Sigmoid colon (tissue), 7 donors: Measurements from ENCODE around the gene MBP. TPM values are rescaled to one million over a fixed set of nuclear protein-coding genes. Genes with fewer than 3 reads are reported as not detected.

Source experiments
- DNase-seq: peaks from one replicate; pipeline ENCODE4 v3.0.0-alpha.2; 2019
- H3K27ac ChIP-seq, 4 donors: fragments of 200-600 bp; sonication (generic); one replicate each; pipeline ENCODE4 v1.5.1; 2016 to 2019; ENCODE audit warnings: mild to moderate bottlenecking in 1 of 4
- H3K27me3 ChIP-seq, 3 donors: fragments of 200-600 bp; sonication (generic); one replicate each; pipeline ENCODE4 v1.5.1; 2019; ENCODE audit warnings: mild to moderate bottlenecking in 1 of 3
- H3K36me3 ChIP-seq, 4 donors: fragments of 200-600 bp; sonication (generic); one replicate each; pipeline ENCODE4 v1.5.1; 2016 to 2019
- H3K4me1 ChIP-seq, 4 donors: fragments of 200-600 bp; sonication (generic); one replicate each; pipeline ENCODE4 v1.5.1; 2017 to 2019
- H3K4me3 ChIP-seq, 4 donors: fragments of 200-600 bp; sonication (generic); one replicate each; pipeline ENCODE4 v1.5.1; 2017 to 2019; ENCODE audit warnings: mild to moderate bottlenecking in 2 of 4, moderate library complexity in 1 of 4
- H3K9me3 ChIP-seq, 4 donors: fragments of 200-600 bp in 3 of 4; sonication (generic) in 3 of 4; one replicate each; pipeline versions ENCODE4 v1.5.1 to v1.6.1; 2013 to 2019
- CTCF ChIP-seq, 4 experiments: fragments of 450-650 bp in 3 of 4; fragments of 200-600 bp in 1 of 4; IDR thresholded peaks; one replicate each; pipeline ENCODE4 v1.5.1; 2016 to 2019; ENCODE audit warnings: antibody characterized with exemption in 4 of 4, mild to moderate bottlenecking in 3 of 4, moderate library complexity in 2 of 4
- EP300 ChIP-seq, 4 donors: sonication (generic); formaldehyde crosslinking; IDR thresholded peaks; one replicate each; pipeline ENCODE4 v1.6.1; 2017; ENCODE audit warnings: antibody characterized with exemption in 4 of 4
- POLR2A ChIP-seq, 2 donors: fragments of 450-650 bp; IDR thresholded peaks; one replicate each; pipeline ENCODE4 v1.6.1; 2016; ENCODE audit warnings: antibody characterized with exemption in 2 of 2, mild to moderate bottlenecking in 2 of 2, moderate library complexity in 2 of 2
- POLR2AphosphoS5 ChIP-seq, 4 donors: sonication (generic); formaldehyde crosslinking; IDR thresholded peaks; one replicate each; pipeline ENCODE4 v1.6.1; 2017; ENCODE audit warnings: antibody characterized with exemption in 4 of 4
- WGBS, 2 donors: extraction: QIAGEN DNeasy Blood & Tissue Kit; methylation state at CpG; one replicate each; pipeline ENCODE4 v1.1.7; 2013; 5-methylcytosine and 5-hydroxymethylcytosine counted together
- intact Hi-C: fragments of 100-400 bp; cut with DNase I; formaldehyde crosslinking; loops from one replicate; pipeline ENCODE4 v1.15.1; 2023
- polyA plus RNA-seq, 3 donors: library from polyadenylated mRNA; stranded (reverse); fragments of 200-250 nt; gene quantifications; one replicate each; pipeline ENCODE4 v1.2.3, GENCODE V29; 2013
- total RNA-seq, 4 donors: library from RNA; depleted of rRNA; stranded (reverse); fragments of >200 nt; gene quantifications; one replicate each; pipeline ENCODE4 v1.1.0, GENCODE V29; 2016
- donor health status: healthy with polysubstance abuse.
- donor health status: Bipolar disorder and iron deficiency.
- donor health status: healthy.

MBP gene
- total and polyA plus RNA-seq, 7 donors: 18.3 to 30.7 (median 24.0) TPM

- Histone ChIP-seq H3K27me3 (no peaks in the 10 kb centered on the region), H3K9me3 (no peaks in the 10 kb centered on the region), H3K4me3 (no peak overlapping the region), H3K36me3 (no peaks in the 10 kb centered on the region), H3K4me1 (peaks cover 0 to 57% (median 41%) of the 10 kb centered on the region in 4 donors), H3K27ac (peak overlapping the region in 3 of 4 donors; percentile 70 to 79 (median 79))
- intact Hi-C loops: no loop called here
- 76 to 77% methylated on average over 1 of the region's 1 CpG for WGBS, 2 donors
- TF ChIP-seq CTCF (IDR thresholded peaks at IDR 0.05) (no peak), POLR2AphosphoS5 (IDR thresholded peaks at IDR 0.05) (peak; percentile 29 to 91 (median 82)), EP300 (IDR thresholded peaks at IDR 0.05) (peak in 3 of 4 donors; percentile 23 to 89 (median 57))
- no peak for DNase-seq
These were observed 47.9 kb downstream of the MBP start for GRCh38 chr18:77084688-77085035.

- intact Hi-C loops: no loop called here
- H3K27me3 ChIP-seq: no peaks in the 10 kb centered on the region
- H3K36me3 ChIP-seq: no peaks in the 10 kb centered on the region
- 97% methylated on average over 9 of the region's 9 CpGs for WGBS, 2 donors
- peaks cover 0 to 49% (median 34%) of the 10 kb centered on the region in 4 donors for H3K4me1 ChIP-seq
- TF ChIP-seq POLR2A (IDR thresholded peaks at IDR 0.05) (no peak), EP300 (IDR thresholded peaks at IDR 0.05) (no peak)
- DNase-seq: no peak
- H3K4me3 ChIP-seq: no peak overlapping the region
- H3K27ac ChIP-seq: peak overlapping the region in 1 of 4 donors; percentile 21
- H3K9me3 ChIP-seq: no peaks in the 10 kb centered on the region
These were observed 50.1 kb downstream of the MBP start for GRCh38 chr18:77082316-77082955.

- Histone ChIP-seq H3K36me3 (no peaks in the 10 kb centered on the region), H3K4me3 (no peak overlapping the region), H3K27me3 (no peaks in the 10 kb centered on the region), H3K4me1 (peaks cover 0 to 39% (median 27%) of the 10 kb centered on the region in 4 donors), H3K9me3 (no peaks in the 10 kb centered on the region), H3K27ac (peak overlapping the region in 1 of 4 donors; percentile 10)
- no peak for DNase-seq
- intact Hi-C loops: no loop called here
- 61 to 81% methylated on average over 2 of the region's 2 CpGs for WGBS, 2 donors
- TF ChIP-seq POLR2A (IDR thresholded peaks at IDR 0.05): no peak
- no peak for TF ChIP-seq POLR2AphosphoS5 (IDR thresholded peaks at IDR 0.05)
- no peak for TF ChIP-seq CTCF (IDR thresholded peaks at IDR 0.05)
- no peak for TF ChIP-seq EP300 (IDR thresholded peaks at IDR 0.05)
These were observed 51.2 kb downstream of the MBP start for GRCh38 chr18:77081390-77081778.

- no peak for TF ChIP-seq EP300 (IDR thresholded peaks at IDR 0.05)
- TF ChIP-seq POLR2AphosphoS5 (IDR thresholded peaks at IDR 0.05): no peak
- TF ChIP-seq CTCF (IDR thresholded peaks at IDR 0.05): no peak
- no peak for TF ChIP-seq POLR2A (IDR thresholded peaks at IDR 0.05)
- Histone ChIP-seq H3K9me3 (no peaks in the 10 kb centered on the region), H3K4me1 (peaks cover 0 to 27% (median 14%) of the 10 kb centered on the region in 4 donors), H3K36me3 (no peaks in the 10 kb centered on the region), H3K27me3 (no peaks in the 10 kb centered on the region), H3K27ac (peak overlapping the region in 1 of 4 donors; percentile 34), H3K4me3 (no peak overlapping the region)
- intact Hi-C loops: no loop called here
- no peak for DNase-seq
- 62 to 73% methylated on average over 12 of the region's 12 CpGs for WGBS, 2 donors
These were observed 52.5 kb downstream of the MBP start for GRCh38 chr18:77079954-77080682.

GRCh38 chr18:77079088-77079487 lies 53.5 kb downstream of the MBP start:
- no peaks in the 10 kb centered on the region for H3K27me3 ChIP-seq
- WGBS, 2 donors: 81 to 88% methylated on average over 6 of the region's 6 CpGs
- no peak for DNase-seq
- TF ChIP-seq CTCF (IDR thresholded peaks at IDR 0.05): no peak
- no peak for TF ChIP-seq EP300 (IDR thresholded peaks at IDR 0.05)
- TF ChIP-seq POLR2AphosphoS5 (IDR thresholded peaks at IDR 0.05): no peak
- TF ChIP-seq POLR2A (IDR thresholded peaks at IDR 0.05): no peak
- H3K27ac ChIP-seq: peak overlapping the region in 1 of 4 donors; percentile 28
- H3K9me3 ChIP-seq: no peaks in the 10 kb centered on the region
- intact Hi-C loops: no loop called here
- no peaks in the 10 kb centered on the region for H3K36me3 ChIP-seq
- no peak overlapping the region for H3K4me3 ChIP-seq
- peaks cover 0 to 17% (median 4%) of the 10 kb centered on the region in 4 donors for H3K4me1 ChIP-seq
